OCI-LY3 (cell line): ENCODE results near the gene MGAT2.

Experiments
- EZH2phosphoT487 ChIP-seq: fragments of 200-600 bp; shearing (Covaris generic); IDR thresholded peaks from 2 replicates; pipeline ENCODE4 v1.6.1; 2018; ENCODE audit warnings: antibody characterized with exemption, mixed run types, low read depth
- TF ChIP-seq, protein P1 (sequence below): fragments of 200-600, 300-600 bp; sonication (generic); IDR thresholded peaks from 2 replicates; pipeline ENCODE4 v1.5.1; 2014; ENCODE audit warnings: antibody characterized with exemption, low read length, low read depth

DNA sequence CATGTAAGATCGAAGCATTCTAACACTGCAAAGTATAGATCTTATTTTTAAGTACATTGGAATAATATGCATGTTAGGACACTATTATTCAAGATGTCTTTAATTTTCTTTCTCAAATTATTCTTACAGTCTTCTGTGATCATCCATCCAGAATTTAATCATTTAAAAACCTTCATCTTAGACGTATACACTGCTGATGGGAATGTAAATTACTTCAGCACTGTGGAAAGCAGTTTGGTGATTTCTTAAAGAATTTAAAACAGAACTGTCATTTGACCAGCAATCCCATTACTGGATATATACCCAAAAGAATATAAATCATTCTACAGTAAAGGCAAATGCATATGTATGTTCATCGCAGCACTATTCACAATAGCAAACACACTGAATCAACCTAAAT is 31.2 kb upstream of the MGAT2 start:
- TF ChIP-seq, protein P1, sequence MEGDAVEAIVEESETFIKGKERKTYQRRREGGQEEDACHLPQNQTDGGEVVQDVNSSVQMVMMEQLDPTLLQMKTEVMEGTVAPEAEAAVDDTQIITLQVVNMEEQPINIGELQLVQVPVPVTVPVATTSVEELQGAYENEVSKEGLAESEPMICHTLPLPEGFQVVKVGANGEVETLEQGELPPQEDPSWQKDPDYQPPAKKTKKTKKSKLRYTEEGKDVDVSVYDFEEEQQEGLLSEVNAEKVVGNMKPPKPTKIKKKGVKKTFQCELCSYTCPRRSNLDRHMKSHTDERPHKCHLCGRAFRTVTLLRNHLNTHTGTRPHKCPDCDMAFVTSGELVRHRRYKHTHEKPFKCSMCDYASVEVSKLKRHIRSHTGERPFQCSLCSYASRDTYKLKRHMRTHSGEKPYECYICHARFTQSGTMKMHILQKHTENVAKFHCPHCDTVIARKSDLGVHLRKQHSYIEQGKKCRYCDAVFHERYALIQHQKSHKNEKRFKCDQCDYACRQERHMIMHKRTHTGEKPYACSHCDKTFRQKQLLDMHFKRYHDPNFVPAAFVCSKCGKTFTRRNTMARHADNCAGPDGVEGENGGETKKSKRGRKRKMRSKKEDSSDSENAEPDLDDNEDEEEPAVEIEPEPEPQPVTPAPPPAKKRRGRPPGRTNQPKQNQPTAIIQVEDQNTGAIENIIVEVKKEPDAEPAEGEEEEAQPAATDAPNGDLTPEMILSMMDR: no peak
- no peak for TF ChIP-seq EZH2phosphoT487
